Stimulated activated CD8-positive, alpha-beta memory T cell treated with anti-CD3 and anti-CD28 coated beads, Interleukin-4, amount 100 ng/mL, for 48 hours (primary cell): ENCODE measurements around the gene ZNF621.

Experiments used
- DNase-seq: peaks from one replicate; pipeline ENCODE4 v3.0.0-alpha.2; 2020

The ZNF621 gene

DNA sequence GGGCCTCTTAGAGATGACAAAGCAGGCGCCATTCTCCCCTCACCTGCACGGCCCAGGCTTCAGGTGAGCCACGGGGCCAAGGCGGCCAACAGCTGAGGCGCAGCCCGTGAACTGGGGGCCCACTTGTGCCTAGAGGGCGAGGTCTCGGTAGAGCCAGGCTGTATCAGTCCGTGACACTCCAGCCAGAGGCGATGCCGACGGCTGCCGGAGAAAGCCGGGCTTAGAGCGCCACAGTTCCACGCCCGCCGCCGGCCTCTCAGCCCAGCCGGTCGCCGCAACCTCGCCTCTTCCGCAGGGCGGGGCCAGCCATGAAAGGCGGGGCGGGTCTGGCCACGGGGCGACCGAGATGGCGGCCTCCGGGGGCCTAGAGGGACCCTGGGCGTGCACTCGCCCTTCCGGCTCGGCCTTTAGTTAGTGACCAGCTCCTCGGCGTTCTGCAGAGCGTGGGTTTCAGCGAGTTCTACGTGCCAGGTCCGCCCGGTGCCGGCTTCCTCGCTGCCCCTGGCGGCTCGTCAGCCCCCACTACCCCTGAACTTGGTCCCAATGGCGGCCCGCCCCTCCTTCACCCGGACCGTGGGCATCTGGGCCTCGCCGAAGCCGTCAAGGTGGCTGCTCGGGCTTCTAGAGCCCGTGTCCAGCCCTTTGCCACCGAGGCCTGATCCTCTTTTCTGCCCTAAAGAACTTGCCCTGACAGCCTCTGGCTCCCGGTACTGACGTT, at the start of gene ZNF621:
Gene ZNF621 (plus strand): TSS at position 393 of the 718 bp plus-strand sequence. CDS start 881 bp downstream, outside the sequence.
- DNase-seq, result peak; percentile 89

- peak; percentile 63 for DNase-seq
These were observed 48.0 kb upstream of the ZNF621 start, which contains the start of gene ZNF619 for GRCh38 chr3:40476478-40477470. ZNF619 (plus strand) TSS chr3:40477122; CDS start chr3:40477980, 858 bp downstream.

DNA sequence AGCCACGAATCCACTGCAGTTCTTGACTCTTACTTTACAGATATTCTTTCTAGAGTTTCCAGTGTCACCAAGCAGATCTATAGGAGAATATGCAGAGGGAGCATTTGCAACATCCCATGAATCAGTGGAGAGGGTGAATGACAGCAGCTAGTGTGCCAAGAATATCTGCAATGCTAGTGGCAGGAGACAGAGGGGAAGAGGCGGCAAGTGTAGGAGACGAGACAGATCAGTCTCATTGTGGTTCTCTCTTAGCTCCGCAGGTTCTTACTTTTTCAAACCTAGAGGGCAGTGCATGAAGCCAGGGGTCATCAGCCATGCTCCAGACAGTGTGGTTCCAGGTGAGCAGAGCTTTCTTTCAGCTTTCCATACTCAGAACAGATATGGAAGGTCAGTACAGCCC, 47.1 kb upstream of the ZNF621 start:
- no peak for DNase-seq

DNA sequence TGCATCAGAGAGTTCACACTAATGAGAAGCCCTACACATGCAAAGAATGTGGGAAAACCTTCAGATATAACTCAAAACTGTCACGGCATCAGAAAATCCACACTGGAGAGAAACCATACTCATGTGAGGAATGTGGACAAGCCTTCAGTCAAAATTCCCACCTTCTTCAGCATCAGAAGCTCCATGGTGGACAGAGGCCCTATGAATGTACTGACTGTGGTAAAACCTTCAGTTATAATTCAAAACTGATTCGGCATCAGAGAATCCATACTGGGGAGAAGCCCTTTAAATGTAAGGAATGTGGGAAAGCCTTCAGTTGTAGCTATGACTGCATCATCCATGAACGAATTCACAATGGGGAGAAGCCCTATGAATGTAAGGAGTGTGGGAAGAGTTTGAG, 37.6 kb upstream of the ZNF621 start:
- no peak for DNase-seq

GRCh38 chr3:40490916-40491315, 33.8 kb upstream of the ZNF621 start:
- DNase-seq, result no peak

DNA sequence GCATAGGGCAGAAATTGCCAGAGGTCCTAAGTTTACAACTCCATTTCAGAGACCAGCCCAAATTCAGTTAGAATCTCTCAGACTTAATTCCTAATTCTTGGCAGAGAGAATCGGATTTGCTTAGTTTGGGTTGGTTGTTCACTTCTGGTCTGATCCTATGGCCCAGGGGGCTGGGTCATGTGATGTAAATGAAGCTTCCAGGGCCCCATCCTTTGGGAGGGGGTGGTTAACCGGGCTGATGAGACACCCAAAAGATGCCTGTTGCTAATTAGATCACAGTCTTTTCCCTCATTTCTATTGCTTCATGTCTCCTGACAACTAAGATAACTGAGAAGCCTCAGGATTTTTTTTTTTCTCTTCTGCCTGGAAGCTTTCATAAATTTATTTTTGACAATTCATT, 30.1 kb upstream of the ZNF621 start:
- no peak for DNase-seq

GRCh38 chr3:40497288-40497687, 27.5 kb upstream of the ZNF621 start:
- no peak for DNase-seq

- DNase-seq, result no peak
These were observed 24.8 kb upstream of the ZNF621 start for GRCh38 chr3:40499952-40500351.

DNA sequence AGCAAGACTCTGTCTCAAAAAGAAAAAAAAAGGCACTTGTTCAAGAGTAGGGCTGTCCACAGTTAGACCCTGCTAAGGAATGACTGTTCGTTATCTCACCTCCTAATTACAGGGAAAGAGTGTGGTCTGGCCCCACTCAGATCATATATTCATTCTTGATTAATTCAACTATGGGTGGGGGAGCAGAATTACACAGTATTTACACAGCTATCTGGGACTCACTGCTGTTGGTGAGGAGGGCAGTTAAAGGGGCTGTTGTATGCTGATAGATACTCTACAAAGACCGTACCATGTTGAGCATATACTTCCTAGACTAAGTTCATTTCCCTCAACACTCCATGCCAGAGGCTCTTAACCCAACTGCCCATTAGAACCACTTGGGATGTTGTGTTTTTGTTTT, 22.7 kb upstream of the ZNF621 start:
- no peak for DNase-seq

GRCh38 chr3:40504636-40505430, 19.9 kb upstream of the ZNF621 start:
- DNase-seq, result no peak

DNA sequence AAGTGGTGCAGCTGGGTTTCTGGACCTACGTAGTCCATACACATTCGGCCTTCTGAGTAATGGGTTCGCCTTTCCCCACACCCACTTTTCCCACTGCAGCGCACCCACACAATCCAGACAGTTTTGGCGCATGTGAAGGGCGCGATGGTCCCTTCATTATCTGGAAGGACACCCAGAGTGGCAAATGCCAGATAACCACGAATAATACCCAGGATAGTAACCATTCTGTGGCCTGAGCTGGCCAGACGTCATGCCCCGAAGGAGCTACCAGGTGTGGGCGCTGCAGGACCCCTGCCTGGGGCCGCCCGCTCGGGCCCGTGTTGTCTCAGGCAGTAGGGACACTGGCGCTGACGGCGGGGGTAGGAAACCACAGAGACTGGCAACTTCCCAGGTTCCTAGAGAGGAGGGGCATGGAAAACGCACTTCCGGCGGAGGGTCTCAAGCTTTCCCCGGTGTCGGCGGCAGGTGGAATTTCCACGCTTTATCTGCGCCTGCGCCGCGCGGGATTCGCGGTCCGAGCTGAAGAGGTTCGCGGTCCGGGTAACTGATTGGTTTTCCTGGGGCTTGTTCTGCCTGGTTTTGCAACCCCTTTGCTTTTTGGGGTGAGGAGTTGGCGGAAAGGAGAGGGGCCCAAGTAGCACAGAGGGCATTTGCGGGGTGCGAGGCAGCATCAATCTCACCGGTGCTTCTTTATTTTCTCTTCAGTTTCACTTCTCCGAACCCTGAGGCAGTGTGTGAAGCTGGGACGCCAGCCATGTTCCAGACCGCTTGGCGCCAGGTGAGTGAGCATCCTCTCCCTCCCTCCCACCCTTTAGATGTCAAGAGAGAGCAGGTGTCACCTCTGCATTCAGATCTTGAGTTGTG, 18.9 kb upstream of the ZNF621 start, which contains the start of gene ZNF620:
Gene ZNF620 (plus strand): TSS at position 441 of the 864 bp plus-strand sequence. CDS start 314 bp downstream, at position 755.
- DNase-seq, result peak; percentile 74

DNA sequence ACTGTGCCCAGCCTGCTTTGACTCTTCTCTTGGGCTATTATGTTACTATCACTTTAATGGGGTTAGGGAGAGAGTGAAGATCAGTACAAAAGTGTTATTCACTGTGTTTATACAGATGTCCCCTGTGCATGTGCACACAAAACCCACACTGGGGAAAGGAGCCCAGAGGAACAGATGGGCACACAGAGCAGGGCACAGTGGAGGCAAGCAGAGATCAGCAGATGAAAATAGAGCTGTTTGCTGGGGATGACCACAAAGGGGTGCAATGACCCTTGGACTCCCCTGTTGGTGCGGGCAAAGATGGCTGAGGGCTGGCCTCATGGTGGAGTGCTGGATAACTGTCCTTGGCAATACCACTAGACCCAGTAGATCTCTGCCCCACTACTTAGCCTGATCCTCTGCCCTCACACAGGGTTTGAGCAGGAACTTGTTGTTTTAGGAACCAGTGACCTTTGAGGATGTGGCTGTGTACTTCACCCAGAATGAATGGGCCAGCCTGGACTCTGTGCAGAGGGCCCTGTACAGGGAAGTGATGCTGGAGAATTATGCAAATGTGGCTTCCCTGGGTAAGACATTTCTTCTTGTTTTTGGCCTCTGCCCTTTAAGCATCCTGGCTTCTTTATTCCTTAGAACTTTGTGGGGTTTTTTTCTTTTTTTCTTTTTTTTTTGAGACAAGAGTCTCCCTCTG, 13.6 kb upstream of the ZNF621 start:
- no peak for DNase-seq

GRCh38 chr3:40516201-40516600, 8.6 kb upstream of the ZNF621 start:
- no peak for DNase-seq

GRCh38 chr3:40518067-40518466, 6.7 kb upstream of the ZNF621 start:
- DNase-seq, result no peak

DNA sequence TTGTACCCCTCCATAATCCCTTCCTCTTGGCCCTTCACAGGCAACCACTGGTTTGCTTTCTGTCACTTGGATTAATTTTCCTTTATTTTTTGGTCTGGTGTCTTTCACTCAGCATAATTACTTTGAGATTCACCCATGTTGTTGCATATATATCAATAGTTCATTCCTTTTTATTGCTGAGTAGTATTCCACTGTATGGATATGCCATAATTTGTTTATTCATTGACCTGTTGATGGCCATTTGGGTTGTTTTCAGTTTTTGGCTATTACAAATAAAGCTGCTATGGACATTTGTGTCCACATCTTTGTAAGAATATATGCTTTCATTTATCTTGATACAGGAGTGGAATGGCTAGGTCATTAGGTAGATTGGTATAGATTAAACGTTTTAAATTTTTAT, 5.9 kb upstream of the ZNF621 start:
- DNase-seq, result no peak

DNA sequence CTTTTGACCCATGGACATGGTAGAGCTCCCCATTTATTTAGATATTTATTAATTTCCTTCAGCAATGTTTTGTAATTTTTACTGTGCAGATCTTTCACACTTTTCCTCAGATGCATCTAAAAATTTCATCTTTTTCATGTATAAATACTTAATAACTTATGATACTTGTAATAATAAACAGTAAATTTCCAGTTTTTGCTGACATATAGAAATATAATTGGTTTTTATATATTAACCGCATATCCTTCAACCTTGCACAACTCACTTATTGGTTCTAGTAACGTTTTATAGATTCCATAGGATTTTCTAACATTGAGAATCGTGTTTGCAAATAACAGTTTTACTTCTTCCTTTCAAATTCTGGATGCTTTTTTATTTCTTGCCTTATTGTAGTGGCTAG, 3.5 kb upstream of the ZNF621 start:
- DNase-seq, result no peak

DNA sequence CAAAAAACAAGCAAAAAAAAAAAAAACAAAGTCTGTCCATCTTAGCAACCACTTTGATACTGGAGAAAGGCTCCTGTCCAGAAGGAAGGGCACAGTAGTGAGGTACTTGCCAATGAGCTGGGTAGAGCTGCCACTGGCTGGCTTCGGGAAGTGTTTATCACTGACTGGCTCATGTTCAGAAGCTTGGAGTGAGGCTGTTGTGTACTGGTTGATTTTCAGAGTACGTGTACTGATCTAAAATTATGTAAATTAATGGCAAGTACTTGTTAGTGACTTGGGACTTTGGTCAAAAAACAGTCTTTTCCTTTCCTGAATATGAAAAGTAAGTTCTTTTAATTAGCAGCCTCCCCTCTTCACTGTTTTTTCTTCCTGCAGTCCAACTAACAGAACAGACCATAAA, 979 bp upstream of the ZNF621 start:
- no peak for DNase-seq

GRCh38 chr3:40524222-40524567, 565 bp upstream of the ZNF621 start:
- DNase-seq, result no peak

- no peak for DNase-seq
These were observed 3.7 kb downstream of the ZNF621 start for GRCh38 chr3:40528426-40528825.

DNA sequence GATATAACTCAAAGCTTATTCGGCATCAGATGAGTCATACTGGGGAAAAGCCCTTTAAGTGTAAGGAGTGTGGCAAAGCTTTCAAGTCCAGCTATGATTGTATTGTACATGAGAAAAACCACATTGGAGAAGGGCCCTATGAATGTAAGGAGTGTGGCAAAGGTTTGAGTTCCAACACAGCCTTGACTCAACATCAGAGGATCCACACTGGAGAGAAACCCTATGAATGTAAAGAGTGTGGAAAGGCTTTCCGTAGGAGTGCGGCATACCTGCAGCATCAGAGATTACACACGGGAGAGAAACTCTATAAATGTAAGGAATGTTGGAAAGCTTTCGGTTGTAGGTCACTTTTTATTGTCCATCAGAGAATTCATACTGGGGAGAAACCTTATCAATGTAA, 7.5 kb downstream of the ZNF621 start:
- DNase-seq, result no peak

GRCh38 chr3:40534283-40534682, 9.5 kb downstream of the ZNF621 start:
- no peak for DNase-seq
